ACHN (cell line): ENCODE results near the gene CHRNA4.
"Not testable (repeated sequence)": the region's sequence is repeated elsewhere in the genome, so short reads cannot be mapped to it uniquely, and the experiment has no call there.

Experiments used
- DNase-seq: peaks from one replicate; pipeline ENCODE4 v3.0.0-alpha.2; 2015
- in situ Hi-C: cut with HindIII; loops from 2 replicates; pipeline ENCODE4 v1.10.0; 2017; ENCODE audit warnings: low sequenced_read_pairs, low pct_ligation_motif_present, low pct_unique_long_range_greater_than_20kb

CHRNA4 gene

DNA sequence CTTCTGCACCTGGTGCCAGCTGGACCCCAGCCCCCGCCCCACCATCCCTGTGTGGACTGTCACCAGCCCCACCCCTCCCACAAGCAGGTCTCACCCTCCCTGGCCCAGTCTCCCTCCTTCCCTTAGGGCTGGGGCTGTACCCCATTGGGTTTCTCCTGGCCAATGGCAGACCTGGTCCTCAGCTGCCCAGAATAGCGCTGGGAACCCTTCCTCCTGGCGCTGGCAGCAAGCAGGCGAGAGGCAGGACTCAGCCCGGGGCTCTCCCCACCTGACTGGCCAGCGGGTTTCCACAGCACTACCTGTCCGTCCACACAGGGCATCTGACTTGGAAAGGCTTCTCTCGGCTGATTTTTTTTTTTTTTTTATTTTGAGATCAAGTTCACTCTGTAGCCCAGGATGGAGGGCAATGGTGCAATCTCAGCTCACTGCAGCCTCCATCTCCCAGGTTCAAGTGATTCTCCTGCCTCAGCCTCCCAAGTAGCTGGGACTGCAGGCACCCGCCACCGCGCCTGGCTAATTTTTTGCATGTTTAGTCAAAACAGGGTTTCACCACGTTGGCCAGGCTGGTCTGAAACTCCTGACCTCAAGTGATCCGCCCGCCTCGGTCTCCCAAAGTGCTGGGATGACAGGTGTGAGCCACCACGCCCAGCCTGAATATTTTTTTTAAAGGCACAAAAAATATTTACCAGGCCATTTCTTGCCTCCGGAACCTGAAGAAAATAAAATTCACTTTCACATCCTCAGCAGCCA is 21.6 kb upstream of the CHRNA4 start:
- in situ Hi-C loops: loop anchor here (25.0 kb wide), 1 partner anchor 95 kb away; the partner anchor contains the start of gene COL20A1
- DNase-seq: no peak

DNA sequence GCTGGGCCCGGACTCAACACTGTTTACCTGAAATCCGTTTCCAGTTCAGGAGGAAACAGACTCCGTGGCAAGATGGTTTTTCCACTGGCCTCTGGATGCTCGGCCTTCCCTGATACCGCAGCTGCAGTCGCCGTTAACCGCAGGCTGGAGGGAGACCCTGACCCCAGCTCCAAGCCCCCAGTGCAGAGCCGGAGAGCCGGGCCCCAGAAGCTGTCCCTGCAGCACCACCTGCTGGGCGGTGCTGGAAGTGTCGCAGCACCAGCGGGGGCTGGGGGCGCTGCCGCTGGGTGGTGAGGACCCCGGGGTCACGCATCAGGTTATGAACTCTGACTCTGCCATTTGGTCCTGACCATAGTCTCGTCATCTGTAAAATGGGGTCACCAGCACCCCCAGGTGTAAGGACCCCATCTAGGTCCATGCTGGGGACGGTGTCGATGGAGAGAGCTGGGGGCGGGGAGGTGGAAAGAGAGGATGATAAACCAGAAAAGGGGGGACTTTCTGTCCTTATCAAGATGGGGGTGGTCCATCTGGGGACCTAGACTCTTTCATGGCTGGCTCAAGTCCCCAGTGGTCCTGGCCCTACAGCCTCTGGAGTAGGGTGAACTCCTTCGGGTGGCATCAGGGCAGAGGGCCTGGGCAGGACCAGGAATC is 20.8 kb upstream of the CHRNA4 start:
- in situ Hi-C loops: loop anchor here (25.0 kb wide), 1 partner anchor 95 kb away; the partner anchor contains the start of gene COL20A1
- DNase-seq: no peak

GRCh38 chr20:63380346-63380870 is 19.3 kb upstream of the CHRNA4 start:
- DNase-seq: no peak
- in situ Hi-C loops: loop anchor here (25.0 kb wide), 1 partner anchor 93 kb away; the partner anchor contains the start of gene COL20A1

GRCh38 chr20:63379872-63380271 is 18.7 kb upstream of the CHRNA4 start:
- in situ Hi-C loops: loop anchor here (25.0 kb wide), 1 partner anchor 93 kb away; the partner anchor contains the start of gene COL20A1
- not testable (repeated sequence) for DNase-seq

DNA sequence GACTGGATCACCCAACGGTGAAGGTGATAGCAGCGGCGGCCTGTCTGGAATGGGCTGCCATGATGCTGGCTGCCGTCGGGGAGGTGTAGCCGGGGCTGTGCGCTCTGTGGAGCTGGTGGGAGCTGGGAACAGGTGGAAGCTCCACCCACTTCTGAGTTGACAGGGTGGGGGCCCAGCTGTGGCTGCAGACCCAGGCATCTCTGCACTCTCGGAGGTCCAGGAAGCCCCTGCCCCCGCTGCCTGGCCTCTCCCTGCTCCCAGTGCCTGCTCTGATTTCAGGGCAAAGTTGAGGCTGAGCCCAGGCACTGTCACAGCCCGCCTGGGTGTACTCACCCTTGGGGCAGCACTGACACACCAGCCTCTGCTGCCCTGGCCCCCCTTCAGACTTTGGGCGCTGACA is 18.1 kb upstream of the CHRNA4 start:
- DNase-seq: no peak
- in situ Hi-C loops: loop anchor here (25.0 kb wide), 1 partner anchor 92 kb away; the partner anchor contains the start of gene COL20A1

GRCh38 chr20:63378626-63379025 is 17.5 kb upstream of the CHRNA4 start:
- in situ Hi-C loops: loop anchor here (25.0 kb wide), 1 partner anchor 91 kb away; the partner anchor contains the start of gene COL20A1
- DNase-seq: peak; percentile 7

- DNase-seq: no peak
- in situ Hi-C loops: loop anchor here (25.0 kb wide), 1 partner anchor 91 kb away; the partner anchor contains the start of gene COL20A1
Measured at GRCh38 chr20:63377951-63378381, 16.8 kb upstream of the CHRNA4 start.

DNA sequence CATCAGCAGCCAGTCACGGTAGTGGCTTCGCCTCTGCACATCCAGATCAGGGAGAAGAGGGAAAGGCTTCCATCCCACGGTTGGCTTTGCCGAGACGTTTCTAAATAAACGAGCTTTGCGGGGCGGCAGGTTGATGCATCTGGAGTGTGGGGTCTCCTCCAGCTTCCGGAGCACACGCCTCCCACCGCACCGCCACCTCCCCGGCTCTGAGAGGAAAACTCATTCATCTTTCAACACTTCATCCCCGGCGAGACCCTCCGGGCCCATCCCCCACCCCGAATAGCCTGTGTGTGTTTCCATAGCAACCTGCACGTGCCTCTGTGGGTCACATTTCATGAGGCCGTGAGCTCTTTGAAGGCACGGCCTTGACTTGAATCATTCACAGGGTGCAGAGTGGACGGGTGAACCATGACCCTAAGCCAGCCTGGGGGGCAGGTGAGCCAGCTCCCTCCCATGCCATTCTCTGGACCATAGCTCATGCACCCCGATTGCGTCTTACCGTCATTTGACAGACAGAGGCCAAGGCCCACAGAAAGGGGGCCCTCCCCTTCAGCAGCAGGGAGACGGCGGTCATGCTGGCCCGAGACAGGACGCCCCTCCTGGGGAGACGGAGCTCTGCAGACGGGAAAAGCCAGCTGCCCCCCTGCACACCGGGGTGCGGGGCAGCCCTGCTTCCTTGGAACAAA is 16.2 kb upstream of the CHRNA4 start:
- in situ Hi-C loops: loop anchor here (25.0 kb wide), 1 partner anchor 90 kb away; the partner anchor contains the start of gene COL20A1
- DNase-seq: no peak

DNA sequence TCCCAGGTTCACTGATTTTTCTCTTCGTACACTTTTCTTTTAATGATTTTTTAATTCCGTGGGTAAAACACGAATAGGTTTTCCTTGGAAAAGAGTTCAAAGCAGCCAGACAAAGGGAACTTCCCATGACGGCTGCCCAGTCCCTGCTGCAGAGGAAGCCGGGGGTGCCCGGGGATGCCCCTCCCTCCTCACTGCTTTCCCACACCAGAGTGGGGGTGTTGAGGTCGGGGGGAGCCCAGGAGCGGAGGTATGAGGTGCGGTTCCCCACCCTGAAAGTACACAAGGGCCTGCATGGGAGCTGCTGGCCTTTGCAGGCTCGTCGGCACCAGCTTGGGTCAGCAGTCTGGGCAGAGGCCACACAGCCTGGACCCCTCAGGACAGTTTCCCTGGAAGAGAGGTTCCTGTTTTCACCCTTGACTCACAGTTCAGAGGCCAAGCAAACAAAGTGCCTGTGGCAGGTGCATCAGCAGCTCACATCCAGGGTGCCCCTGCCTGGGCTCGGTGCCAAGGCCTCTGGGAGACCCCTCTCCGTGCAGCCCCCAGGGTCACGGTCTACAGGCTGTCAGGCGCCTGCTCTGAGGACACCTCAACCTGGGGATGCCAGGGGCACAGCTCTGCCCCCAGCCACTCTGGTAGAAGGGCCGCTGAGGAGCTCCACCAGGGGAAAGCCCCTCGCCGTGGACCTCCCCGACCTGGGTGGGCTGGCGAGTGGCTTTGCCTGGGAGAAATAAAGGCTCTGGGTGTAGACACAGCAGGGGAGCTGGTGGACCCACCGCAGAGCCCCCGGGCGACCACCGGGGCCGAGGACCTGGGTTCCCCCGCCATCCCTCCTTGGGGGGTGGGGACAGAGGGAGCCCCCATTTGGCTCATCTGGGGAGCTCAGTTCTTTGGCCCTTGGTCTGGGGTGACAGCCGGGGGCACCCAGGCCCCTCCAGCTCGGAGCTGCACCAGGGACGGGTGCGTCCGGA is 15.4 kb upstream of the CHRNA4 start:
- no peak for DNase-seq
- in situ Hi-C loops: loop anchor here (25.0 kb wide), 1 partner anchor 89 kb away; the partner anchor contains the start of gene COL20A1

DNA sequence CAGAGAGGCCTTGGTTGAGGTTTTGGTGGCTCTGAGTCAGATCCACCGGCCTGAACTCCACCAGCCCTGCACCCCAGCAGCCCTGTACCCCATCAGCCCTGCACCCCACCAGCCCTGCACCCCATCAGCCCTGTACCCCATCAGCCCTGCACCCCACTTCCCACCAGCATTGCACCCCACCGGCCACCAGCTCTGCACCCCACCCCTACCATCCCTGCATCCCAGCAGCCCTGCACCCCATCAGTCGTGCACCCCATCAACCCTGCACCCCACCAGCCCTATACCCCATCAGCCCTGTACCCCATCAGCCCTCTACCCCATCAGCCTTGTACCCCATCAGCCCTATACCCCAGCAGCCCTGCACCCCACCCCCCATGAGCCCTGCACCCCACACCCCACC is 14.3 kb upstream of the CHRNA4 start:
- in situ Hi-C loops: loop anchor here (25.0 kb wide), 1 partner anchor 88 kb away; the partner anchor contains the start of gene COL20A1
- DNase-seq: no peak

- in situ Hi-C loops: no loop called here
- DNase-seq: no peak
Measured at GRCh38 chr20:63374504-63374903, 13.4 kb upstream of the CHRNA4 start.

DNA sequence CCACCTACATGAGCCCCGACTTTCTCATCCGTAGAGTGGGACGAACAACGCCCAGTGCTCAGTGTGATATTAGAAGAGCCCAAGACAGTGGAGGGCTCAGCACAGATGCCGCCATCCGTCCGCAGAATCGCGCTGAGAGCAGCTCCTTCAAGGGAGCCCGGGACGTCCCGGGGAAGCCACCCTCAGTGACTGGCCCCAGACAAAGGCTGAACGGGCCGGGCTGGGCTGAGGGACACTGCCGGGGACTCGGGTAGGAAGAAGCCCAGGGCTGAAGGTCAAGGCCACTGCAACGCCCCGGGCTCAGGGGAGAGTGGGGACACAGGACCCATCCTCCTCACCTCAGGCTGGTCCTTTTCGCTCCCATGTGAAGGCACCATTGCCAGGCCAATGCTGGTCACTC is 12.8 kb upstream of the CHRNA4 start:
- in situ Hi-C loops: no loop called here
- no peak for DNase-seq

GRCh38 chr20:63372971-63373885 is 12.1 kb upstream of the CHRNA4 start:
- no peak for DNase-seq
- in situ Hi-C loops: no loop called here

DNA sequence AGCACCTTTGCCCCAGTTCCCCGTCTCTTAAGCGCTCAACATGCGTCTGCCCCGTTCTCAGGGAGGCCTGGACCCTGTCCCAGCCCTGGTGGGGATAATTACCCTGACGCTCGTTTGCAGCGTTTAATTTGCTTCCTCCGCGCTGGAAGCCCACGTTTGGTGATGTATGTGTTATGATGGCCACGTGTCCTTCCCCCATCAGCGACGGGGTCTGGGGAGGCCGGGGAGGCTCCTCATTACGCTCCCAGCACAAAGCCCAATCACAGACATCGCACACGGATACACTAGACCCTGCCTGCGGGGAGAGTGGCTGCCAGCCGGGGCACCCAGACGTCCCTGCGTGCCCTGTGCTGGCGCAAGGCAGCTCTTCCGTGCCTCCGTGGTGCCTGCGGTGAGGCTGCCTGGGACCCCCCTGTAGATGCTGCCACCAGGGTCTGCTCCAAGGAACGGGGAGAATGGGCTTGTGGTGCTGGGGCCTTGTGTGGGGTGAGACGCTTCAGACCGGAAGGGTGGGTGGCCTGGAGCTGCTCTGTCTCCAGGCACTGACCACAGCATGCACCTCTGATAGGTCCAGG is 10.2 kb upstream of the CHRNA4 start:
- no peak for DNase-seq
- in situ Hi-C loops: no loop called here

GRCh38 chr20:63370618-63371187 is 9.6 kb upstream of the CHRNA4 start:
- DNase-seq: no peak
- in situ Hi-C loops: no loop called here
